ENCODE measurements around the gene HP. TPM values are rescaled to one million over a fixed set of nuclear protein-coding genes. Genes with fewer than 3 reads are reported as not detected.

HP gene
- total RNA-seq, 1 donor from 2014 or later, result 11.5 TPM

Other genes with a start within 250 kb of the HP start
- gene AP1G1, start 245.7 kb upstream of the HP start, total RNA-seq, result 61.1 TPM
- 12.0 TPM for gene ATXN1L, start 208.5 kb upstream of the HP start, total RNA-seq
- 5.7 TPM for gene ZNF821, start 170.3 kb upstream of the HP start, total RNA-seq
- 114 TPM for gene IST1, start 159.0 kb upstream of the HP start, total RNA-seq
- under 0.01 TPM for gene PKD1L3, start 54.1 kb upstream of the HP start, total RNA-seq
- 4.7 TPM for gene DHODH, start 45.8 kb upstream of the HP start, total RNA-seq
- not detected for gene HPR, start 8.7 kb downstream of the HP start, total RNA-seq
- gene TXNL4B, start 39.1 kb downstream of the HP start, total RNA-seq, result 9.9 TPM
- 53.2 TPM for gene DHX38, start 39.3 kb downstream of the HP start, total RNA-seq
- not detected for gene PMFBP1, start 117.7 kb downstream of the HP start, total RNA-seq

All from skeletal muscle tissue (tissue), 1 donor.